ENCODE data around the gene RXFP4.
A peak's percentile ranks its signal among the peaks of the same experiment; 100 is the strongest.

Gene RXFP4

DNA sequence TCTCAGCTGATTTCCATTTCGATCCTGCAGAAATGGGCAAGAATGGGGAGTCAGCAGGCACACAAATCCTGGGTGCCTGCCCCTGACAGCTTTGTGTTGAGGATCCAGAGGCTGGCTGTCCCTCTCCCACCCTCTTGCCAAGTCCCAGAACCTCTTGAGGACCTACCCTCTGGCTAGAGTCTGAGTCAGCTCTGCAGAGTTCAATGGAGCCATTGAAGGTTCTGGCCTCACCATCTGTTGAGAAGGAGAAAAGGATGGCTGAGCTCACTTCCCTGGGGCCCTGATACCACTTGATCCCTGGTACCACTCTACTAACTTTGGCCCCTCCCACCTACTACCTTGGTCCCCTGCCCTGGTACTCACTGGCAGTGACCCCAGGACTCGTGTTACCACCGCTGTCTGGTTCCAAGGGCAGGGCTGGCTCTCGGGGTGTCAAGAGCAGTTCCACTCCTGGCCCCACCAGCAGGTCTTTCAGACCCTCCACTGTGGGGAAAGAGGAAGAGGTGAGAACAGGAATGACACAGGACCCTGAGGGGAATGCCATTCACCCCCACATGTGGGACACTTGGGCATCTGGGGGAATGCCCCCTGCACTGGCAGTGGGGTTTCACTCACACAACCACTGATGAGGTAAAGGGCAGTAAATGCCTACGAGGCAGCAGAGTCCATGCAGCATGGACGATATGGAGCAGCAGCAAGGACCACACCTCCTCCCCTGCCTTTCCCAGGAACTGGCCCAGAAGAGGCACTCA, 10.5 kb downstream of the RXFP4 start:
- no peak for DNase-seq (ENCODE audit: low spot score)
- ChIA-PET POLR2A (ENCODE audit: low non-redundant PET) (no interaction called here), CTCF (interaction anchor here (0.7 kb wide), 1 partner anchor 26 kb away, joined by 3 read pairs; the partner anchor contains the start of gene ARHGEF2)
- H3K27ac ChIP-seq, result peak overlapping the region; percentile 36; the same call in 1 of the 2 replicates
- TF ChIP-seq, protein P1, sequence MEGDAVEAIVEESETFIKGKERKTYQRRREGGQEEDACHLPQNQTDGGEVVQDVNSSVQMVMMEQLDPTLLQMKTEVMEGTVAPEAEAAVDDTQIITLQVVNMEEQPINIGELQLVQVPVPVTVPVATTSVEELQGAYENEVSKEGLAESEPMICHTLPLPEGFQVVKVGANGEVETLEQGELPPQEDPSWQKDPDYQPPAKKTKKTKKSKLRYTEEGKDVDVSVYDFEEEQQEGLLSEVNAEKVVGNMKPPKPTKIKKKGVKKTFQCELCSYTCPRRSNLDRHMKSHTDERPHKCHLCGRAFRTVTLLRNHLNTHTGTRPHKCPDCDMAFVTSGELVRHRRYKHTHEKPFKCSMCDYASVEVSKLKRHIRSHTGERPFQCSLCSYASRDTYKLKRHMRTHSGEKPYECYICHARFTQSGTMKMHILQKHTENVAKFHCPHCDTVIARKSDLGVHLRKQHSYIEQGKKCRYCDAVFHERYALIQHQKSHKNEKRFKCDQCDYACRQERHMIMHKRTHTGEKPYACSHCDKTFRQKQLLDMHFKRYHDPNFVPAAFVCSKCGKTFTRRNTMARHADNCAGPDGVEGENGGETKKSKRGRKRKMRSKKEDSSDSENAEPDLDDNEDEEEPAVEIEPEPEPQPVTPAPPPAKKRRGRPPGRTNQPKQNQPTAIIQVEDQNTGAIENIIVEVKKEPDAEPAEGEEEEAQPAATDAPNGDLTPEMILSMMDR (conservative IDR thresholded peaks at IDR 0.05; ENCODE audit: low read depth), result no peak

DNA sequence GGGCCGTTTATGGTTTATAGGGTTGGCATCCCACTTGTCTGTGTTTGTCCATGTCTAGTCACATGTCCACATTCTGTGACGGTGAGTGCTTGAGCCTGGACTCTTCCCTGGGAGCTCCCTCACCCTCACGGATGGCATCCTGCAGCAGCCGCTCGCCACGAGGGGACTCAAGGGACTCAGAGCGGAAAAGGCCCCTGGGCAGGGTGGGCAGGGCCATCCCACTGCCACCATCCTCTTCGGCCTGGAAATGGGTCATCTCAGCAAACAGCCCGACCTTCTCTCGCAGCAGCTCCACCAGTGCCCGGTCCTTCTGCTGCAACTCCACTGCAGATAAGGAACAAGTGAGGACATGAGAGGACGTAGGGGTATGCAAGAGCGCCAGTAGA, 11.1 kb downstream of the RXFP4 start:
- peak overlapping the region; percentile 36; the same call in 1 of the 2 replicates for H3K27ac ChIP-seq
- CTCF ChIA-PET, result no interaction called here
- TF ChIP-seq, protein P1 (conservative IDR thresholded peaks at IDR 0.05; ENCODE audit: low read depth), result no peak
- POLR2A ChIA-PET (ENCODE audit: low non-redundant PET), result no interaction called here
- DNase-seq (ENCODE audit: low spot score), result no peak

DNA sequence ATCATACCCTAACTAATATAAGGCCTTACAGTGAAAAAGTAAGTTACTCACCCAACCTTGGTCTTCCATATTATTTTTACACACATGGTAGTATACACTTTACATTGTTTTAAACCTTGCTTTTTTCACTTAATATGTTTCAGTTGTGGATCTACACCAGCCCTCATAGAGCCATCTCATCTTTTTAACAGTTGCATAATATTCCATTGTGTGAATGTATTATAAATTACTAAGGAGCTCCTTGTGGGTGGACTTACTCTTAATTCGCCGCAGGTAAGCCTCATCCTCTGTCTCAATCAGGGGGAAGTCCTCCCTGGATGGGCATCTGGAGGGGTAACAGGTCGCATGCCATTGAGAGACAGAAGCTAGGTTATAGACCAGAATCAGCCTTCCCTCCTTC, 13.2 kb downstream of the RXFP4 start:
- POLR2A ChIA-PET (ENCODE audit: low non-redundant PET), result no interaction called here
- DNase-seq (ENCODE audit: low spot score), result no peak

DNA sequence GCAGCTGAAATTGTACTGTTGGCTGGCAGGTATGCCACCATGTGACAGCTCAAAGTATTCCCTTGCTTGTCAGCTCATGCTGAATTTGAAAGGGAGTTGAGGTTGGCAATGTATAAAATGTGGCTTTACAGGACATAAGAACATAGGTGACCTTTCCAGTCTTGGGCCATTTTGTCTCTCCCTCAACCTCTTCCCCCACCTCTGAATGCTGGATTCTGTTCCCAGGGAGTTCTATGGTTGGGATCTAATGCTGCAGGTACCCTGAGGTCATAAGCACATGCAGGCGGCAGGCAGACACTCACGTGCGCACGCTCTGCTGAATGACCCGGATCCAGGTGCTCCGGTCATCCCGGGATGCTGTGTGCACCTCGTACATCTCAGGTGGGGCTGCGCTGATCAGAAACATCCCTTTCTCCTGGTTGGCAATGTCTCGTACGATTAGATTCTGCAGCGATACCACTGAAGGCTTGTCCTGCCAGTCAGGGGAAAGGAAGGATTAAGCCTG, 16.0 kb downstream of the RXFP4 start:
- POLR2A ChIA-PET (ENCODE audit: low non-redundant PET), result no interaction called here
- TF ChIP-seq, protein P1 (conservative IDR thresholded peaks at IDR 0.05; ENCODE audit: low read depth), result no peak
- DNase-seq (ENCODE audit: low spot score), result no peak
- CTCF ChIA-PET, result no interaction called here
- H3K27ac ChIP-seq, result no peak overlapping the region

More for the DNA sequence above, 13.2 kb downstream of the RXFP4 start:
- H3K27ac ChIP-seq, result no peak overlapping the region
- CTCF ChIA-PET, result interaction anchor here (1.1 kb wide), 1 partner anchor 12 kb away, joined by 6 read pairs; no protein-coding TSS in a partner anchor
- TF ChIP-seq, protein P1 (conservative IDR thresholded peaks at IDR 0.05; ENCODE audit: low read depth), result no peak

DNA sequence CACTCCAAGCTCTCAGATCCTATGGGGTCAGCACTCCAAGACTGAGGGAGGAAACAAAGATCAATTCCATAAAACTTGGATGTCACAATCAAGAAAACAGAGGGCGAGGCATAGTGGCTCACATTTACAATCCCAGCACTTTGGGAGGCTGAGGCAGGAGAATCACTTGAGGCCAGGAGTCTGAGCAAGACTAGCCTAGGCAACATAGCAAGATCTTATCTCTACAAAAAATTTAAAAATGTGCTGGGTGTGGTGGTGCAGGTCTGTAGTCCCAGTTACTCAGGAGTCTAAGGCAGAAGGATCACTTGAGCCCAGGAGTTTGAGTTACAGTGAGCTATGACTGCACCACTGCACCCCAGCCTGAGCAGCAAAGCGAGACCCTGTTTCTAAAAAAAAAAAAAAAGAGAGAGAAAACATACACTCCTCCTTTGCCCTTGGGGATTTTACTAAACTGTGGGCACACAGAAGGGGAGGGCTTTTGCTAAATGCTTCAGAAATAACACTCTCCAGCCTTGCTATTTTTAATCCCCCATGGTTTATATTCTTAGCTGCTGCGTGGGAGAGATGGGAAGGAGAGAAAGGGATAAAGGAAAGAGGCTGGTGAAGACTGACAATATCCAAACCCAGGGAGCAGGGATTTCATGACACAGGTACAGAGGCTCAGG, 18.8 kb downstream of the RXFP4 start:
- no peak for DNase-seq (ENCODE audit: low spot score)
- TF ChIP-seq, protein P1 (conservative IDR thresholded peaks at IDR 0.05; ENCODE audit: low read depth), result no peak
- peak overlapping the region; percentile 90 for H3K27ac ChIP-seq
- ChIA-PET POLR2A (ENCODE audit: low non-redundant PET) (interaction anchor here (0.6 kb wide), 1 partner anchor 291 kb away, joined by 3 read pairs; no protein-coding TSS in a partner anchor), CTCF (interaction anchor here (0.7 to 0.9 kb wide), 2 partner anchors 136 to 174 kb away, joined by 3 read pairs; no protein-coding TSS in a partner anchor)

DNA sequence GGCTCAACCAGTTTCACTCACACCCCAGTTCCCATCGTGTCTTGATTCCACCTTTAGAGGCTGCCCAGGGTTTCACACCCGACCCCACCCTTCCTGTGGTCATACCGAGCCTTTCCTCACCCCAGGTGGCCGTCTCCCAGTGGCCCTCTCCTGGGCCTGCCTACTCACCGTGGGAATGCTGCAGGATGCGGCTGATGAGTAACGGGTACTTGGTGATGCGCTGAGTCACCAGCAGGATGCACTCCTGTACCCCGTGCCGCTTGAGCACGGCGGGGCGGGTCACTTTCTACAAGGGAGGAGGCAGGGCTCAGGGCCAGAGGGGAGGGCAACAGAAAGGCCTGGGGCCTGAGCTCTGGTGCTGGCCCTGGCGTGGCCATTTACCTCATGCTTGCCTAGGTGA, 20.5 kb downstream of the RXFP4 start:
- ChIA-PET POLR2A (ENCODE audit: low non-redundant PET) (interaction anchor here (0.6 to 1.1 kb wide), 2 partner anchors 14 to 83 kb away, joined by 3 read pairs; no protein-coding TSS in a partner anchor), CTCF (interaction anchor here (0.6 to 1.6 kb wide), 5 partner anchors 16 to 264 kb away, joined by 3 to 7 read pairs (median 4); partner anchors contain the start of gene ARHGEF2)
- peak overlapping the region; percentile 90 for H3K27ac ChIP-seq
- peak; percentile 97 for DNase-seq (ENCODE audit: low spot score)
- TF ChIP-seq, protein P1 (conservative IDR thresholded peaks at IDR 0.05; ENCODE audit: low read depth), result peak; percentile 54
